A673 (cell line): ENCODE measurements around the gene SP6. TPM values are rescaled to one million over a fixed set of nuclear protein-coding genes. Genes with fewer than 3 reads are reported as not detected.
A peak's percentile ranks its signal among the peaks of the same experiment; 100 is the strongest.

Experiments used
- BruUV-seq: library from RNA; stranded (reverse); fragments of 400-500 nt; replicated peaks from 2 replicates; lab custom pipeline; 2021; lab: Mats Ljungman, UMichigan
- CTCF ChIA-PET: fragments of 300-600 bp; sonication (Branson Sonifier 250); formaldehyde crosslinking; loops from one replicate; lab custom pipeline; 2022; ENCODE audit warnings: antibody characterized with exemption; lab: Charles Lee
- POLR2A ChIA-PET: fragments of 300-600 bp; sonication (Branson Sonifier 250); formaldehyde crosslinking; loops from one replicate; lab custom pipeline; 2022; ENCODE audit warnings: antibody characterized with exemption; ENCODE audit not compliant: low non-redundant PET; lab: Charles Lee
- DNase-seq: peaks from one replicate; pipeline ENCODE4 v3.0.0-alpha.2; 2015; ENCODE audit warnings: low spot score
- H3K27ac ChIP-seq: fragments of 200-600 bp; sonication (generic); 2 replicates; pipeline ENCODE4 v1.5.1; 2016; ENCODE audit warnings: mixed run types, low read depth, mild to moderate bottlenecking, mixed read lengths, antibody characterized with exemption, low read length; ENCODE audit not compliant: poor library complexity, severe bottlenecking
- H3K27me3 ChIP-seq: fragments of 200-600 bp; sonication (generic); replicated peaks from 2 replicates; pipeline ENCODE4 v1.6.1; 2017; ENCODE audit warnings: mixed run types, low read depth, mild to moderate bottlenecking, mixed read lengths, antibody characterized with exemption, low read length; ENCODE audit not compliant: insufficient read depth, poor library complexity
- H3K36me3 ChIP-seq: fragments of 200-600 bp; sonication (generic); 2 replicates; pipeline ENCODE4 v1.6.1; 2016; ENCODE audit warnings: mixed run types, mild to moderate bottlenecking, mixed read lengths, antibody characterized with exemption, low read length; ENCODE audit not compliant: insufficient read depth, poor library complexity, severe bottlenecking
- H3K4me1 ChIP-seq: fragments of 200-600 bp; sonication (generic); 2 replicates; pipeline ENCODE4 v1.6.1; 2017; ENCODE audit warnings: mixed run types, mild to moderate bottlenecking, mixed read lengths, antibody characterized with exemption, low read length; ENCODE audit not compliant: insufficient read depth, poor library complexity, severe bottlenecking
- H3K4me3 ChIP-seq: fragments of 200-600 bp; sonication (generic); 2 replicates; pipeline ENCODE4 v1.5.1; 2016; ENCODE audit warnings: low read depth, mixed run types, mild to moderate bottlenecking, mixed read lengths, low read length; ENCODE audit not compliant: poor library complexity, severe bottlenecking
- H3K9me3 ChIP-seq: fragments of 200-600 bp; sonication (generic); 2 replicates; pipeline ENCODE4 v1.6.1; 2016; ENCODE audit warnings: mixed run types, low read depth, mild to moderate bottlenecking, mixed read lengths, antibody characterized with exemption, low read length; ENCODE audit not compliant: poor library complexity, severe bottlenecking
- EZH2 ChIP-seq: fragments of 200-600 bp; sonication (generic); IDR thresholded peaks from 2 replicates; pipeline ENCODE4 v1.6.1; 2017; ENCODE audit warnings: borderline replicate concordance, low read depth, mild to moderate bottlenecking, mixed read lengths, antibody characterized with exemption, low read length; ENCODE audit not compliant: poor library complexity, severe bottlenecking
- intact Hi-C: fragments of 100-400 bp; cut with micrococcal nuclease; formaldehyde crosslinking; loops from one replicate; pipeline ENCODE4 v1.10.0; 2022; ENCODE audit not compliant: unreplicated experiment
- total RNA-seq: library from RNA; stranded (reverse); gene quantifications from 2 replicates; pipeline ENCODE4 v1.2.3, GENCODE V29; 2021
- TF ChIP-seq, protein P1 (sequence below): fragments of 300-800, 200-600 bp; sonication (generic); conservative IDR thresholded peaks from 2 replicates; pipeline ENCODE4 v1.5.1; 2017; ENCODE audit warnings: low read depth, mild to moderate bottlenecking, antibody characterized with exemption, low read length, moderate library complexity, mixed read lengths

The SP6 gene
- total RNA-seq, 1 experiment from 2014 or later = 0.15 TPM

DNA sequence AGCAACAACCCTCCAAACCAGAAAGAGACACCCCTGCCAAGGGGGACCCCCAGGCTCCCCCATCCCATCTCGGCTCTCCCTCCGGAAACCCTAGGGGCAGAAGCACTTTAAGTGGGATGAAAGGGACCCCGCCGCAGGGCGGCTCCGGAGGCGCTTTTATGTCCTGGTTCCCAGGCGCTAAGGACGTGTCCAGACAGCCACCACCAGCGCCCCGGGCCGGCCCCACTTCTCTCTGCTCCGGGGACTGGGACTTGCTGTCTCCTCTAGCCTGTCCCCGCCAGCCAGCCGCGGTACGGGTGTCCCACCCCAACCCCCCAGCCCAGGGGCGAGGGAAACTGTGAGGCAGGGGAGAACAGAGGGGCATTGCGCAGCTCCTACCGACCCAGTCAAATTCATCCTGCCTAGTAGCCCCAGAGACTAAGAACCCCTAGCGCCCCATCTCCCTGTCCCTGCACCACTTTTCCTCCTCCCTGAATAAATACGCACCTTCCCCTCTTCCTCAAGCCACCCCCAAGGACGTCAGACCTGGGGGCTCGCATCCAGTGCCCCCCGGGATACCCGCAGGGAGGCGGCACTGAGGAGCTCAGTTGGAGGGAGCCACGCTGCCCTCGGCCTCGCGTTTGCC is 4.1 kb downstream of the SP6 start:
- Histone ChIP-seq H3K27ac (no peak overlapping the region), H3K9me3 (no peaks in the 10 kb centered on the region), H3K4me3 (no peak overlapping the region), H3K27me3 (peaks cover 63% of the 10 kb centered on the region), H3K36me3 (no peaks in the 10 kb centered on the region), H3K4me1 (no peaks in the 10 kb centered on the region)
- no peak for DNase-seq
- ChIA-PET POLR2A (no interaction called here), CTCF (interaction anchor here (1.7 kb wide), 1 partner anchor 43 kb away, joined by 7 read pairs; no protein-coding TSS in a partner anchor)
- no TSS peak for BruUV-seq
- TF ChIP-seq, protein P1, sequence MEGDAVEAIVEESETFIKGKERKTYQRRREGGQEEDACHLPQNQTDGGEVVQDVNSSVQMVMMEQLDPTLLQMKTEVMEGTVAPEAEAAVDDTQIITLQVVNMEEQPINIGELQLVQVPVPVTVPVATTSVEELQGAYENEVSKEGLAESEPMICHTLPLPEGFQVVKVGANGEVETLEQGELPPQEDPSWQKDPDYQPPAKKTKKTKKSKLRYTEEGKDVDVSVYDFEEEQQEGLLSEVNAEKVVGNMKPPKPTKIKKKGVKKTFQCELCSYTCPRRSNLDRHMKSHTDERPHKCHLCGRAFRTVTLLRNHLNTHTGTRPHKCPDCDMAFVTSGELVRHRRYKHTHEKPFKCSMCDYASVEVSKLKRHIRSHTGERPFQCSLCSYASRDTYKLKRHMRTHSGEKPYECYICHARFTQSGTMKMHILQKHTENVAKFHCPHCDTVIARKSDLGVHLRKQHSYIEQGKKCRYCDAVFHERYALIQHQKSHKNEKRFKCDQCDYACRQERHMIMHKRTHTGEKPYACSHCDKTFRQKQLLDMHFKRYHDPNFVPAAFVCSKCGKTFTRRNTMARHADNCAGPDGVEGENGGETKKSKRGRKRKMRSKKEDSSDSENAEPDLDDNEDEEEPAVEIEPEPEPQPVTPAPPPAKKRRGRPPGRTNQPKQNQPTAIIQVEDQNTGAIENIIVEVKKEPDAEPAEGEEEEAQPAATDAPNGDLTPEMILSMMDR = no peak
- TF ChIP-seq EZH2 = peak; percentile 32
- intact Hi-C loops = loop anchor here (10.0 kb wide), 1 partner anchor 98 kb away; the partner anchor contains the start of gene PNPO

DNA sequence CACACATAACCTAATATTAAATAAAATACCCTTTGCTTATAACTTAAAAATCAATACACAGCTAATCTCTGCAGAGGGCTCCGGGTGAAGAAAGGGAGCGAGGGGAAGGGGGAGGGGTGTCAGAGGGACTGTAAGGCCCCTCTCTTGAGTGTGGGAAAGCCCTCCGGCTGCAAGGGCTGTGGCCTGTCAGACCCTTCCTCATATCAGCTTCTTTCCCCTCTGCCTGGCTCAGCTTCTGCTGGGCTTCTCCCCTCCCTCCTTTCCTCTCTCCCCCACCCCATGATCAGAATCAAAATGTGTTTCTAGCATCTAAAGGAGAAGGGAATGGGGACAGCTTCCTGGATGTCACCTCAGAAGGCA is 5.3 kb downstream of the SP6 start:
- BruUV-seq = no TSS peak
- intact Hi-C loops = loop anchor here (10.0 kb wide), 1 partner anchor 99 kb away; the partner anchor contains the start of gene PNPO
- POLR2A ChIA-PET = no interaction called here
- Histone ChIP-seq H3K4me1 (no peaks in the 10 kb centered on the region), H3K9me3 (no peaks in the 10 kb centered on the region), H3K4me3 (no peak overlapping the region), H3K27me3 (peaks cover 52% of the 10 kb centered on the region), H3K27ac (no peak overlapping the region), H3K36me3 (no peaks in the 10 kb centered on the region)
- CTCF ChIA-PET = interaction anchor here (0.6 kb wide), 1 partner anchor 20 kb away, joined by 3 read pairs; no protein-coding TSS in a partner anchor
- no peak for DNase-seq
- TF ChIP-seq, protein P1 = no peak
- TF ChIP-seq EZH2 = no peak

DNA sequence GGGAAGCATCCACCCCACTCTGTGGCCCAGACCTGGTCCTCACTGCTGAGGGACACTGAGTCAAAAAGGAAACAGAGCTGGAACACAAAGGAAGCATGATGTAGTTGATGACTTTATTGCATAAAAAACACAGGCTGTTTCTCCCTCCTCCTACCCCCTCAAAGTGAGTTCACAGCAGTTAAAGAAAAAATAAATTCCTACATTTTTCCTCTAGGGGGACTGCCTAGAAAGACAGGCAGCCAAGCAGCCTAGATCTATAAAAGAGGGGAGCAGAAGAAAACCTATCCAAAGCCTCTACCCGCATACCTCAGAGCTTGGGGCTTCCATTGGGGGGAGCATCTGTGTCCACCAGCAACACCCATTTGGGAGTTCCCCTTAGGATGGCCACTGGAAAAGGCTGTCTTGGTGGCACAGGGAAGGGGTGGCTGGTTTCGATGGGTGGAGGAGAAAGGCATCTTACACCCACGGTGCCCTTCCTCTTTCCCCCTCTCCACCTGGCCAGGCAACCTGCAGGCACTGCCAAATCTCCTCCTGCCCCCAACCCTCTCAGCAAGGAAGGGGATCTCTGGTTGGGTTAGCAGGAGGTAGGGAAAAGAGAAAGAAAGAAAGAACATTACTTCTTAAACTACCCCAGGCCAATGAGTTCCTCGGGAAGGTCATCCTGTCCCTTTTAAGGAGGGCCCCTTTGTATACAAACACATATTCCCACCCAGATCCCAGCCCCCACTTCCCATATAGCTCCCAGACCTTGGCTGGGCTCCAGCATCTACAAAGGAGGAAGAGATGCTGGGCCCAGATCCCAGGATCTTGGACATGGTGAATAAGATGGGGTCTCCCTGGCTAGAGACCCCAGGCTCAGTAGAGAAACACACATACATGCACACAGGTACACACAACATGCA is 5.9 kb downstream of the SP6 start:
- peak; percentile 38 for DNase-seq
- no peaks in the 10 kb centered on the region for H3K36me3 ChIP-seq
- H3K9me3 ChIP-seq = no peaks in the 10 kb centered on the region
- H3K4me1 ChIP-seq = no peaks in the 10 kb centered on the region
- peaks cover 45% of the 10 kb centered on the region for H3K27me3 ChIP-seq
- H3K27ac ChIP-seq = no peak overlapping the region
- H3K4me3 ChIP-seq = no peak overlapping the region
- intact Hi-C loops = loop anchor here (5.0 to 10.0 kb wide), 2 partner anchors 100 to 172 kb away; partner anchors contain the start of gene PNPO
- TF ChIP-seq, protein P1 = peak; percentile 37; the same call in 1 of the 2 replicates
- no peak for TF ChIP-seq EZH2
- no TSS peak for BruUV-seq
- ChIA-PET CTCF (interaction anchor here (1.3 kb wide), 1 partner anchor 45 kb away, joined by 3 read pairs; no protein-coding TSS in a partner anchor), POLR2A (no interaction called here)
